ENCODE data around the gene REM2.

The REM2 gene

GRCh38 chr14:22928237-22929103 lies 45.4 kb downstream of the REM2 start:
- DNase-seq (ENCODE audit: low spot score) = no peak
- FAIRE-seq = no peak

DNA sequence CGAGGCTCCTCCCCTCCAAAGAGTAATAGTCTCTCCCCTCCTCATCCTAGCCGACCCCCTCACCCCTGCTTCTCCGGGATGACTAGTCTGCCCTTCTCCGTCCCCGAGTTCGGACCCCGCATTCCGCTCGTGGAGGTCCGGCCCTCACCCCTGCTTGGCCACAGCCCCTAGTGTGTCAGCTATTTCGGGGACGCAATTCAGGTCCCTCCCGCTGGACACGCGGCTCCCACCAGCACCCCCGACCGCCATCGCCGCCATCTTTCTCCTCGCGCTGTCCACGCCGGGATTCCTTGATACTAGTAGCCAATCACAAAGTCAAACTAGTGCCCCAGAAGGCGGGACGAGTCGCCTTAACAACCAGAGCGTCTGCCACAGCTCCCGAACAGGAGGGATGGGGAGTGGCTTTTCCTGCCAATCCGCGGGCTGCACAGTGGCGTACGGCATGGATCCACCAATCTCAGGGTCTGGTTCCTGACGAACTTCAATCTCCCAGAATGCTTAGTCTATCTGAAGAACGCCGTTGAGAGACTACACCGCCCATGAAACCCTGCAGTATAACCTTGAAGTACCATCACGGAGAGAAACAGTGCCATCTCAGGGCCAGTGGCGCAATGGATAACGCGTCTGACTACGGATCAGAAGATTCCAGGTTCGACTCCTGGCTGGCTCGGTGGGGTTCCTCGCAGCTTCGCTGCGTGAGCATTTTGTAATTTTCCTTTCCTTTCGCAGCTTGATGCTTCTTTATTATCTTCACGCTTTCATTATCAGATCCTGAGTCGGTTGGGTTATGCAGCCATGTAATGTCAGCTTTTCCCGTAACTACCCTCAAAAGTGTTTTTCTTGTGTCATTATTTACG lies 46.3 kb downstream of the REM2 start, which contains the start of gene PRMT5:
Gene PRMT5, minus strand, starts transcription at position 273 of the 857 bp plus-strand sequence. Its CDS starts 15 bp downstream, at position 258.
- peak; percentile 79 for FAIRE-seq

GRCh38 chr14:22929961-22930364 lies 46.9 kb downstream of the REM2 start:
- no peak for FAIRE-seq
- no peak for DNase-seq (ENCODE audit: low spot score)

More for the DNA sequence above, 46.3 kb downstream of the REM2 start, which contains the start of gene PRMT5:
- peak; percentile 98 for DNase-seq (ENCODE audit: low spot score)

DNA sequence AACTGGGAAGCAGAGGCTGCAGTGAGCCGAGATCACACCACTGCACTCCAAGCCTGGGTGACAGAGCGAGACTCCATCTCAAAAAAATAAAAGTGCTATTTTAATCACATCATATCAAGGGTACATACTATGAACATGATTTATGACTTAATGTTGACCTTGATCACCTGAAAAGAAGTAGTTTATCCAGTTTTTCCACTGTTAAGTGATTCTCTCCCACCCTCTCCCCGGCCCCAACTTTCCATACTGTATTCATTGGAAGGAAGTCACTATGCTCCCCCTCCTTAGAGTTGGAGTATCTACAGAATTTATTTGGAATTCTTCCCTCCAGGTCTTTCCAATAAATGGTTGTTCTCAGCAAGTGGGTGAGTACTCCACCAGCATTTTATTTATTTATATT lies 49.1 kb downstream of the REM2 start:
- DNase-seq (ENCODE audit: low spot score) (no peak), FAIRE-seq (no peak)

- no peak for DNase-seq (ENCODE audit: low spot score)
- FAIRE-seq = no peak
Measured at GRCh38 chr14:22935156-22935555, 52.1 kb downstream of the REM2 start.
